ENCODE measurements around the gene ARFIP1.
"Not testable (repeated sequence)": the region's sequence is repeated elsewhere in the genome, so short reads cannot be mapped to it uniquely, and the experiment has no call there.

Gene ARFIP1

GRCh38 chr4:152843481-152844090, 63.8 kb downstream of the ARFIP1 start:
- WGBS, 2 experiments (ENCODE audit: insufficient coverage in 2 of 2) = 81 to 82% methylated on average over 8 to 10 of the region's 11 CpGs
- Histone ChIP-seq H3K27ac (ENCODE audit: low read depth, low read length, severe bottlenecking) (no peak overlapping the region), H3K4me1 (ENCODE audit: control insufficient read depth, insufficient read depth, low read length, poor library complexity, severe bottlenecking) (no peaks in the 10 kb centered on the region)

GRCh38 chr4:152847376-152847775, 67.6 kb downstream of the ARFIP1 start:
- H3K4me1 ChIP-seq (ENCODE audit: control insufficient read depth, insufficient read depth, low read length, poor library complexity, severe bottlenecking) = no peaks in the 10 kb centered on the region
- no CpG with 5 or more reads among the region's 1 CpG for WGBS, 2 experiments (ENCODE audit: insufficient coverage in 2 of 2)
- H3K4me3 ChIP-seq (ENCODE audit: extremely low read depth, insufficient read depth, low read length, poor library complexity, severe bottlenecking) = no peak overlapping the region
- H3K27ac ChIP-seq (ENCODE audit: low read depth, low read length, severe bottlenecking) = no peak overlapping the region
- no peaks in the 10 kb centered on the region for H3K9me3 ChIP-seq (ENCODE audit: control insufficient read depth, low read length)
- H3K36me3 ChIP-seq (ENCODE audit: control insufficient read depth, insufficient read depth, low read length) = no peaks in the 10 kb centered on the region

More at GRCh38 chr4:152843481-152844090, 63.8 kb downstream of the ARFIP1 start:
- no peak overlapping the region for H3K4me3 ChIP-seq (ENCODE audit: extremely low read depth, insufficient read depth, low read length, poor library complexity, severe bottlenecking)
- peaks cover 13% of the 10 kb centered on the region for H3K9me3 ChIP-seq (ENCODE audit: control insufficient read depth, low read length)
- H3K36me3 ChIP-seq (ENCODE audit: control insufficient read depth, insufficient read depth, low read length) = peaks cover 11% of the 10 kb centered on the region

DNA sequence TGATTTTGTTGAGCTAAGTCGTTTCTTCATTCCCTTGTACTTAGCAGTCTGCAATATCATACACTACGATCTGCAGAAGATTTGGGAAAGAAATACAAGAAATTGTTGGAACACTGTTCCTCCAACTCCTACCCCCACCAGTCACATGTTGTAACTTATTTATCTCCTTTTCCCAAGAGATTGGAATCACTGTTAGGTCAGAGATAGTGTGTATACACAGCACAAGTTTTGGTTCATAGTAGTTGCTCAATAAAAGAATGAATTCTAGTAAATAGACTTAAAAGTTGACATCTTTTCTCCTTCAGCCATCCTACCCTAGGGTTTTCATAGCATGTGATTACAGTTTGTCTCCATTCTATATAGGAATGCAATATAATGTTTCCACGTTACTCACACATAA, 68.8 kb downstream of the ARFIP1 start:
- WGBS, 2 experiments (ENCODE audit: insufficient coverage in 2 of 2) = no CpG with 5 or more reads among the region's 3 CpGs
- Histone ChIP-seq H3K4me3 (ENCODE audit: extremely low read depth, insufficient read depth, low read length, poor library complexity, severe bottlenecking) (no peak overlapping the region), H3K36me3 (ENCODE audit: control insufficient read depth, insufficient read depth, low read length) (no peaks in the 10 kb centered on the region)

GRCh38 chr4:152849350-152849749, 69.6 kb downstream of the ARFIP1 start:
- WGBS, 2 experiments (ENCODE audit: insufficient coverage in 2 of 2) = 80% methylated on average over 1 of the region's 2 CpGs; no CpG with 5 or more reads in 1 of the 2 experiments
- H3K9me3 ChIP-seq (ENCODE audit: control insufficient read depth, low read length) = peaks cover 7% of the 10 kb centered on the region
- H3K36me3 ChIP-seq (ENCODE audit: control insufficient read depth, insufficient read depth, low read length) = no peaks in the 10 kb centered on the region
- H3K4me1 ChIP-seq (ENCODE audit: control insufficient read depth, insufficient read depth, low read length, poor library complexity, severe bottlenecking) = no peaks in the 10 kb centered on the region
- no peak overlapping the region for H3K27ac ChIP-seq (ENCODE audit: low read depth, low read length, severe bottlenecking)
- H3K4me3 ChIP-seq (ENCODE audit: extremely low read depth, insufficient read depth, low read length, poor library complexity, severe bottlenecking) = no peak overlapping the region

More for the DNA sequence above, 68.8 kb downstream of the ARFIP1 start:
- Histone ChIP-seq H3K9me3 (ENCODE audit: control insufficient read depth, low read length) (peaks cover 6% of the 10 kb centered on the region), H3K27ac (ENCODE audit: low read depth, low read length, severe bottlenecking) (no peak overlapping the region), H3K4me1 (ENCODE audit: control insufficient read depth, insufficient read depth, low read length, poor library complexity, severe bottlenecking) (no peaks in the 10 kb centered on the region)

DNA sequence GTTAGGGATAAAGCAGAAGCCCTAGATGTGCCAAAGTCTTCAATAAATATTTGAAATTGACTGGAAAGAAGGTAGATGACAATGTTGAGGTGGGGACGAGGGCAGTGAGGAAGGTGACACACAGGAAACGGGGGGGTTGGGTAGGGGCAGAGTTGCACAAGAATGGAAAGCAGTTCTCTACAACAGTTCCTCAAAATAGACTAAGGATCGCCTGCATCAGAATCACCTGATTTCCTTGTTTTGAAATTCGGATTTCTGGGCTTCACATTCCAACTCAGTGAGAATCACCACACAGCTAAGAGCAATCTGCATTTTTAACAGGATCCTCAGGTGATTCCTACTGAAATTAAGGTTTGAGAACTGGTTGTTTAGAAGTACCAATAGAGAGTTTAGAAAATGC, 70.6 kb downstream of the ARFIP1 start:
- Histone ChIP-seq H3K4me1 (ENCODE audit: control insufficient read depth, insufficient read depth, low read length, poor library complexity, severe bottlenecking) (no peaks in the 10 kb centered on the region), H3K36me3 (ENCODE audit: control insufficient read depth, insufficient read depth, low read length) (no peaks in the 10 kb centered on the region), H3K9me3 (ENCODE audit: control insufficient read depth, low read length) (peaks cover 7% of the 10 kb centered on the region), H3K27ac (ENCODE audit: low read depth, low read length, severe bottlenecking) (no peak overlapping the region), H3K4me3 (ENCODE audit: extremely low read depth, insufficient read depth, low read length, poor library complexity, severe bottlenecking) (no peak overlapping the region)
- 0 to 26% methylated on average over 3 of the region's 4 CpGs for WGBS, 2 experiments (ENCODE audit: insufficient coverage in 2 of 2)

- Histone ChIP-seq H3K9me3 (ENCODE audit: control insufficient read depth, low read length) (peaks cover 7% of the 10 kb centered on the region), H3K4me3 (ENCODE audit: extremely low read depth, insufficient read depth, low read length, poor library complexity, severe bottlenecking) (no peak overlapping the region), H3K36me3 (ENCODE audit: control insufficient read depth, insufficient read depth, low read length) (no peaks in the 10 kb centered on the region), H3K27ac (ENCODE audit: low read depth, low read length, severe bottlenecking) (no peak overlapping the region), H3K4me1 (ENCODE audit: control insufficient read depth, insufficient read depth, low read length, poor library complexity, severe bottlenecking) (no peaks in the 10 kb centered on the region)
- WGBS, 2 experiments (ENCODE audit: insufficient coverage in 2 of 2) = 75 to 92% methylated on average over 1 of the region's 1 CpG
Observed at GRCh38 chr4:152851226-152851625, 71.5 kb downstream of the ARFIP1 start.

DNA sequence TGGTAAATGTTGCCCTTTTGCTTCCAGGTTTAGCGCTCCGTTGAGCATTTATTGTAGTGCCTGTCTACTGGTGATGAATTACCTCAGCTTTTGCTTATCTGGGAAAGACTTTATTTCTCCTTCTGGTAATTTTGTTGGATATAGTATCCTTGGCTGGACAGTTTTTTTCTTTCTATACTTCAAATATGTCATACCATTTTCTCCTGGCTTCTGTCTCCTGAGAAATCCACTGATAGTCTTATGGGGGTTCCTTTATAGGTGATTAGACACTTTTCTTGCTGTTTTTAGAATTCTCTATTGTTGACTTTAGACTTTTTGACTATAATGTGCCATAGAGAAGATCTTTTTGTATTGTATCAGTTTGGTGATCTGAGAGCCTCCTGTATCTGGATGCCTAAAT, 73.5 kb downstream of the ARFIP1 start:
- no peaks in the 10 kb centered on the region for H3K36me3 ChIP-seq (ENCODE audit: control insufficient read depth, insufficient read depth, low read length)
- no peak overlapping the region for H3K4me3 ChIP-seq (ENCODE audit: extremely low read depth, insufficient read depth, low read length, poor library complexity, severe bottlenecking)
- no CpG with 5 or more reads among the region's 2 CpGs for WGBS, 2 experiments (ENCODE audit: insufficient coverage in 2 of 2)
- no peak overlapping the region for H3K27ac ChIP-seq (ENCODE audit: low read depth, low read length, severe bottlenecking)
- peaks cover 7% of the 10 kb centered on the region for H3K9me3 ChIP-seq (ENCODE audit: control insufficient read depth, low read length)
- H3K4me1 ChIP-seq (ENCODE audit: control insufficient read depth, insufficient read depth, low read length, poor library complexity, severe bottlenecking) = no peaks in the 10 kb centered on the region

DNA sequence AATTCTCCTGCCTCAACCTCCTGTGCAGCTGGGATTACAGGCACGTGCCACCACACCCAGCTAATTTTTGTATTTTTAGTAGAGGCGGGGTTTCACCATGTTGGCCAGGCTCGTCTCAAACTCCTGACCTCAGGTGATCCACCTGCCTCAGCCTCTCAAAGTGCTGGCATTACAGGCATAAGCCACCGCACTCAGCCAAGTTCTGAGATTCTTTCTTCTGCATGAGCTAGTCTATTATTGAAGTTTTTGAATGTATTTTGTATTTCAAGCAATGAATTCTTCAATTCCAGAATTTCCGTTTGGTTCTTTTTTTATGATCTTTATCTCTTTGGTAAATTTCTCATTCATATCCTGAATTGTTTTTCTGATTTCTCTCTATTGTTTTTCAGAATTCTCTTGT, 74.3 kb downstream of the ARFIP1 start:
- H3K36me3 ChIP-seq (ENCODE audit: control insufficient read depth, insufficient read depth, low read length); H3K9me3 ChIP-seq (ENCODE audit: control insufficient read depth, low read length); H3K4me3 ChIP-seq (ENCODE audit: extremely low read depth, insufficient read depth, low read length, poor library complexity, severe bottlenecking); H3K4me1 ChIP-seq (ENCODE audit: control insufficient read depth, insufficient read depth, low read length, poor library complexity, severe bottlenecking); H3K27ac ChIP-seq (ENCODE audit: low read depth, low read length, severe bottlenecking): not testable (repeated sequence)
- WGBS, 2 experiments (ENCODE audit: insufficient coverage in 2 of 2) = 89 to 90% methylated on average over 2 to 3 of the region's 5 CpGs

DNA sequence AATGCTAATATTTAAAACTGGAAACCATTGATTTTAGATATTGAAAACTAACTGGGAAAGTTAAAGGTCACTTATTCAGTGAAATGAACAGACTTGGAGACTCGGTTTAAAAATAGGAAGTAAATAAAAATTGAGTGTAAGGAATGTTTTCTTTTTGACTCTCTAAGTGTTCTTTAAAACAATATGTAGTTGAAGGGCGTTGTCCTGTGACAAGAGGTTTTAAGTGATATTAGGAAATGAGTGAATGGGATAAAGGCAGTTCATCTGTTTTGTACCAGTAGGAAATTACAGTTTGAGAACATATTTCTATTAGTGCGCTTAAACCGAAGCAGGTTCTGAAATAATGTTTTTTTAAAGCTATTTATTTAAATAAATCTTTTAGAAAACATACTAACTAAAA, 77.2 kb downstream of the ARFIP1 start:
- H3K4me3 ChIP-seq (ENCODE audit: extremely low read depth, insufficient read depth, low read length, poor library complexity, severe bottlenecking) = no peak overlapping the region
- H3K27ac ChIP-seq (ENCODE audit: low read depth, low read length, severe bottlenecking) = no peak overlapping the region
- H3K9me3 ChIP-seq (ENCODE audit: control insufficient read depth, low read length) = peaks cover 7% of the 10 kb centered on the region
- no peaks in the 10 kb centered on the region for H3K4me1 ChIP-seq (ENCODE audit: control insufficient read depth, insufficient read depth, low read length, poor library complexity, severe bottlenecking)
- 81 to 88% methylated on average over 2 of the region's 4 CpGs for WGBS, 2 experiments (ENCODE audit: insufficient coverage in 2 of 2)
- H3K36me3 ChIP-seq (ENCODE audit: control insufficient read depth, insufficient read depth, low read length) = no peaks in the 10 kb centered on the region

- H3K9me3 ChIP-seq (ENCODE audit: control insufficient read depth, low read length) = no peaks in the 10 kb centered on the region
- 80 to 92% methylated on average over 2 of the region's 6 CpGs for WGBS, 2 experiments (ENCODE audit: insufficient coverage in 2 of 2)
- no peaks in the 10 kb centered on the region for H3K36me3 ChIP-seq (ENCODE audit: control insufficient read depth, insufficient read depth, low read length)
- H3K27ac ChIP-seq (ENCODE audit: low read depth, low read length, severe bottlenecking) = no peak overlapping the region
- no peak overlapping the region for H3K4me3 ChIP-seq (ENCODE audit: extremely low read depth, insufficient read depth, low read length, poor library complexity, severe bottlenecking)
- H3K4me1 ChIP-seq (ENCODE audit: control insufficient read depth, insufficient read depth, low read length, poor library complexity, severe bottlenecking) = no peaks in the 10 kb centered on the region
Observed at GRCh38 chr4:152858934-152859333, 79.2 kb downstream of the ARFIP1 start.

DNA sequence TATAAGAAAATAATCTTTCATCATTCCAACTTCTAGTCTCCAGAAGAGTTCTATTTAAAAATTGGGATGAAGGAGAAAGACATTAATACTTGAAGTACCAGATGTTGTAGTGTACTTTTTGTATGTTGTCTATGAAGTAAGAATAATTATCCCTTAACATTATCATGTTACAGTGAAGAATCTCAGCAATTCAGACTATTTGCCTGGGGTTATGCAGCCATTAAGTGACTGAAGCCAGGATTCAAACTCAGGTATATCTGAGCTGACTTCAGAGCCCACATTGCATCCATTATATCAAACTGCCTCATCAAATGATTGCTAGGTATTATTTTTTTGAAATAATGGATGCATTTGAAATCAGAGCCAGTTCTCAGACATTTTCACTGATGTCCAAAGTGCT, 80.3 kb downstream of the ARFIP1 start:
- peaks cover 11% of the 10 kb centered on the region for H3K36me3 ChIP-seq (ENCODE audit: control insufficient read depth, insufficient read depth, low read length)
- no peaks in the 10 kb centered on the region for H3K9me3 ChIP-seq (ENCODE audit: control insufficient read depth, low read length)
- H3K4me1 ChIP-seq (ENCODE audit: control insufficient read depth, insufficient read depth, low read length, poor library complexity, severe bottlenecking) = no peaks in the 10 kb centered on the region
- no peak overlapping the region for H3K27ac ChIP-seq (ENCODE audit: low read depth, low read length, severe bottlenecking)
- no peak overlapping the region for H3K4me3 ChIP-seq (ENCODE audit: extremely low read depth, insufficient read depth, low read length, poor library complexity, severe bottlenecking)
